Measurements from ENCODE around the gene SRPRA.

- TF ChIP-seq CTCF (conservative IDR thresholded peaks at IDR 0.05 in 1 of 2, IDR thresholded peaks at IDR 0.05 in 1 of 2; ENCODE audit: low read depth in 1 of 2, low read length in 2 of 2), result no peak
- TF ChIP-seq EZH2 (IDR thresholded peaks at IDR 0.05; ENCODE audit: low read length, missing control alignments), result no peak
Observed at GRCh38 chr11:126226334-126227084, 42.2 kb downstream of the SRPRA start.
